Neural crest cell (in vitro differentiated cells): Measurements from ENCODE around the gene SND1. TPM values are rescaled to one million over a fixed set of nuclear protein-coding genes. Genes with fewer than 3 reads are reported as not detected.

ENCODE experiments used
- DNase-seq: peaks from one replicate; pipeline ENCODE4 v3.0.0; 2021; ENCODE audit warnings: low read depth, mixed read lengths, low spot score
- H3K27ac Mint-ChIP-seq: one replicate; pipeline ENCODE4 v1.8.0; 2021; ENCODE audit warnings: mild to moderate bottlenecking, mixed read lengths; ENCODE audit not compliant: unreplicated experiment
- H3K27me3 Mint-ChIP-seq: 2 replicates; pipeline ENCODE4 v1.8.0; 2021; ENCODE audit warnings: low read depth, mild to moderate bottlenecking, mixed read lengths
- H3K36me3 Mint-ChIP-seq: 2 replicates; pipeline ENCODE4 v1.8.0; 2021; ENCODE audit warnings: low read depth, mild to moderate bottlenecking, mixed read lengths
- H3K4me1 Mint-ChIP-seq: 2 replicates; pipeline ENCODE4 v1.8.0; 2021; ENCODE audit warnings: mixed read lengths
- H3K4me3 Mint-ChIP-seq: one replicate; pipeline ENCODE4 v1.8.0; 2021; ENCODE audit warnings: mild to moderate bottlenecking, mixed read lengths
- H3K9me3 Mint-ChIP-seq: 2 replicates; pipeline ENCODE4 v1.8.0; 2021; ENCODE audit warnings: mixed read lengths
- total RNA-seq: library from RNA; stranded (reverse); gene quantifications from 2 replicates; pipeline ENCODE4 v1.2.1, GENCODE V29; 2021
- TF ChIP-seq, protein P1 (sequence below): fragments of 200-600 bp; sonication (generic); conservative IDR thresholded peaks from 2 replicates; pipeline ENCODE4 v1.5.0; 2021; ENCODE audit warnings: antibody characterized with exemption, mild to moderate bottlenecking

The SND1 gene
- total RNA-seq, 1 donor from 2014 or later: 184 TPM

DNA sequence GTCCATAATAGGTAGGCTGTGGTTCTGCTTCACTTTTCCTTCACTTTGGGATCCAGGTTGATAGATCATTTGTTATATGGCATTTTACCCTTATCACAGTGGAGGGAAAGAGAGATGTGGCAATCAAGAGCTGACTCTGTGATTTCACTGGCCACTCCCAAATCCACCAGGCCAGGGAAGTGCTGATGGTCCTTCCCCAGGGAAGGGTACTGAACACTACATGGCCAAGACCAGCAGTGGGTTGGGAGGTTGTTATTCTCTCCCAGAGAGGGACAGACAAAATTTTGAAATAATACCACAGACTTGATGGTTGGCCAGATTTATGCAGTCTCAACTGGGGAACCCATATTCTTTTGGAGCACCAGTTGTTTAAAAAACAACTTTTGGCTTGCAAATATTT lies 102.5 kb downstream of the SND1 start:
- no peak overlapping the region for H3K27ac Mint-ChIP-seq

GRCh38 chr7:127755521-127755920 lies 103.5 kb downstream of the SND1 start:
- TF ChIP-seq, protein P1, sequence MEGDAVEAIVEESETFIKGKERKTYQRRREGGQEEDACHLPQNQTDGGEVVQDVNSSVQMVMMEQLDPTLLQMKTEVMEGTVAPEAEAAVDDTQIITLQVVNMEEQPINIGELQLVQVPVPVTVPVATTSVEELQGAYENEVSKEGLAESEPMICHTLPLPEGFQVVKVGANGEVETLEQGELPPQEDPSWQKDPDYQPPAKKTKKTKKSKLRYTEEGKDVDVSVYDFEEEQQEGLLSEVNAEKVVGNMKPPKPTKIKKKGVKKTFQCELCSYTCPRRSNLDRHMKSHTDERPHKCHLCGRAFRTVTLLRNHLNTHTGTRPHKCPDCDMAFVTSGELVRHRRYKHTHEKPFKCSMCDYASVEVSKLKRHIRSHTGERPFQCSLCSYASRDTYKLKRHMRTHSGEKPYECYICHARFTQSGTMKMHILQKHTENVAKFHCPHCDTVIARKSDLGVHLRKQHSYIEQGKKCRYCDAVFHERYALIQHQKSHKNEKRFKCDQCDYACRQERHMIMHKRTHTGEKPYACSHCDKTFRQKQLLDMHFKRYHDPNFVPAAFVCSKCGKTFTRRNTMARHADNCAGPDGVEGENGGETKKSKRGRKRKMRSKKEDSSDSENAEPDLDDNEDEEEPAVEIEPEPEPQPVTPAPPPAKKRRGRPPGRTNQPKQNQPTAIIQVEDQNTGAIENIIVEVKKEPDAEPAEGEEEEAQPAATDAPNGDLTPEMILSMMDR: no peak
- Mint-ChIP-seq H3K36me3 (no peaks in the 10 kb centered on the region), H3K27me3 (no peaks in the 10 kb centered on the region), H3K4me1 (peaks cover 41% of the 10 kb centered on the region), H3K9me3 (no peaks in the 10 kb centered on the region), H3K4me3 (no peak overlapping the region), H3K27ac (no peak overlapping the region)
- DNase-seq: no peak

More for the DNA sequence above, 102.5 kb downstream of the SND1 start:
- no peaks in the 10 kb centered on the region for H3K27me3 Mint-ChIP-seq
- peaks cover 41% of the 10 kb centered on the region for H3K4me1 Mint-ChIP-seq
- H3K9me3 Mint-ChIP-seq: peaks cover under 1% of the 10 kb centered on the region
- H3K36me3 Mint-ChIP-seq: peaks cover under 1% of the 10 kb centered on the region
- DNase-seq: no peak
- H3K4me3 Mint-ChIP-seq: no peak overlapping the region
- TF ChIP-seq, protein P1: no peak

DNA sequence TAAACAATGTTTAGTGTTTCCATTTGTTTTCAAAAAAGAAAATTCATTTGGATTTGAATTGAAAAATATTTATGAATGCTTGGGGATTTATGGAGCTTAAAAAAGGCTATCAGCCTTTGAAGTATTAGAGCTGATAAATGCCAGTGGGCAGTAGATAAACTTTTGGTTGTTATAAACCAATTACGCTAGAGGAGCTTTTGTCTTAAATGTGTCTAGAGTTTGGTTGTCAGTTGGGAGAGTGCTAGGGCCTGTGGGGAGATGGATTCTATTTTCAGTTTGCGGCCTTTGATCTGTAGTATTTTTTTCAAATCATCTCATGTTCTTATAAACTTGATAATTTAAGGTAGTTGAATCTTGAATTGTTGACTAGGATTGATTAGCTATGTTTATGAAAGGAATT lies 104.0 kb downstream of the SND1 start:
- Mint-ChIP-seq H3K27ac (no peak overlapping the region), H3K4me1 (peaks cover 37% of the 10 kb centered on the region), H3K9me3 (no peaks in the 10 kb centered on the region), H3K36me3 (no peaks in the 10 kb centered on the region), H3K27me3 (no peaks in the 10 kb centered on the region), H3K4me3 (no peak overlapping the region)
- DNase-seq: no peak
- TF ChIP-seq, protein P1: no peak

DNA sequence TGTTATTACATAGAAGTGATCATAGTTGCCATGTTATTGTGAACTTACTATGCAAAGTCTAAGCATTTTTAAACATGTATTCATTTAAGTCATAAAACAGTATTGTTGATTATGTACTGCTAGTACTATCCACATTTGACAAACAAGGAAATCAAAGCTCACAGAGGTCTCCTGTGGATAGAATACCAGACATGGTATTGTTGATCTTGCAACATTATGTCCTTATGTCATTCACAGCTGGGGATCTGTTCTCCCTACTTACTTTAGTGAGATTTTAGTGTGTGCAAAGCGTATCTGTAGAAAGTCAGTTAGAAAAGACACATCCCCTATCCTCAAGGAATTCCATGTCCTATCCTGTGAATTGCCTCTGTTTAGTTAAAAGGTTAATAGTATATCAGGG lies 106.1 kb downstream of the SND1 start:
- peaks cover 19% of the 10 kb centered on the region for H3K4me1 Mint-ChIP-seq
- TF ChIP-seq, protein P1: no peak
- no peaks in the 10 kb centered on the region for H3K27me3 Mint-ChIP-seq
- no peak for DNase-seq
- no peaks in the 10 kb centered on the region for H3K9me3 Mint-ChIP-seq
- no peak overlapping the region for H3K27ac Mint-ChIP-seq
- no peak overlapping the region for H3K4me3 Mint-ChIP-seq
- H3K36me3 Mint-ChIP-seq: no peaks in the 10 kb centered on the region

DNA sequence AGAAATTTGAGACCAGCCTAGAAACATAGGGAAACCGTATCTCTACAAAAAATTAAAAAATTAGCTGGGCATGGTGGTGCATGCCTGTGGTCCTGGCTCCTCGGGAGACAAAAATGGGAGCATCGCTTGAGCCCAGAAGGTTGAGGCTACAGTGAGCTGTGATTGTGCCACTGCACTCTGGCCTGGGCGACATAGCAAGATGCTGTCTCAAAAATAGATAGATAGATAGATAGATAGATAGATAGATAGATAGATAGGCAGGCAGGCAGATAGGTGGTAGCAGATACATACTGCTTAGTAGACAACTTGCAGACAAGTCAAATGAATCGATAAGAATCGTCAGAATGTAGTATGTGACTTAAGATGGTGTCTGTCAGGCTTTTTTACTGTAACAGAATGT lies 106.9 kb downstream of the SND1 start:
- no peaks in the 10 kb centered on the region for H3K36me3 Mint-ChIP-seq
- H3K9me3 Mint-ChIP-seq: no peaks in the 10 kb centered on the region
- no peak overlapping the region for H3K27ac Mint-ChIP-seq
- peaks cover 12% of the 10 kb centered on the region for H3K4me1 Mint-ChIP-seq
- TF ChIP-seq, protein P1: no peak
- H3K27me3 Mint-ChIP-seq: no peaks in the 10 kb centered on the region
- no peak for DNase-seq
- H3K4me3 Mint-ChIP-seq: no peak overlapping the region
